ENCODE results near the gene CCL4.

CCL4 gene

DNA sequence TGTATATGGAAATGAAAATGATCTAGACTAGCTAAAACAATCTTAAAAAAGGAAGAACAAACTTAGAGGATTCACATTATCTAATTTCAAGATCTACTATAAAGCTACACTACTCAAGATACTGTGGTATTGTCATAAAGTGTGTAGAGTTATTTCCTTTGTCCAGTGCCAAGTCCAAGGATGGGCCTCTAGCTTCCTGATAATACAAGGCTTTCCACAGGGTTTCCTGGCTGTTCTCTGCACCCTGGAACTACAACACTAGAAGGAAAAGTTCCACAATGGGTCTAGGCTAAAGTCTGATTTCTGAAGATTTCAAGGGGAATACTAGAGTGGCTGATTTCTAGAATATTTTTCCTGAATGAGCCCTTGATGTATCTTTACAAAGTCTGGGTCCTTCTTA, 38.6 kb downstream of the CCL4 start:
- no peak for TF ChIP-seq ZNF274 (IDR thresholded peaks at IDR 0.05; ENCODE audit: low read depth, low read length)
- H3K4me3 ChIP-seq (ENCODE audit: low read length): no peak overlapping the region

DNA sequence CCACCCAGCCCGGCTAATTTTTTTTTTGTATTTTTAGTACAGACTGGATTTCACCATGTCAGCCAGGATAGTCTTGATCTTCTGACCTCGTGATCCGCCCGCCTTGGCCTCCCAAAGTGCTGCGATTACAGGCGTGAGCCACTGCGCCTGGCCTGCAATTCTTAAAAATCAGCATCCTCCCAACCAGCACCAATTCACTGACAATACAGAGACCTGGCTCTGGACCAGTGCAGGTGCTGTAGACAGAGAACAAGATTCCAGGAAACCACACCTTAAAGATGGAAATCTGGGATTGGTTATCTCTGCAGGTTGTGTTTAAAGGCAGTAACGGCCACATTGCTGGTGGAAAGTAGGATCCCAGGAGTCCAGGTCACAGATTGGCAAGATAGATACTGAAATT, 39.2 kb downstream of the CCL4 start:
- TF ChIP-seq ZNF274 (IDR thresholded peaks at IDR 0.05; ENCODE audit: low read depth, low read length): no peak
- no peak overlapping the region for H3K4me3 ChIP-seq (ENCODE audit: low read length)

DNA sequence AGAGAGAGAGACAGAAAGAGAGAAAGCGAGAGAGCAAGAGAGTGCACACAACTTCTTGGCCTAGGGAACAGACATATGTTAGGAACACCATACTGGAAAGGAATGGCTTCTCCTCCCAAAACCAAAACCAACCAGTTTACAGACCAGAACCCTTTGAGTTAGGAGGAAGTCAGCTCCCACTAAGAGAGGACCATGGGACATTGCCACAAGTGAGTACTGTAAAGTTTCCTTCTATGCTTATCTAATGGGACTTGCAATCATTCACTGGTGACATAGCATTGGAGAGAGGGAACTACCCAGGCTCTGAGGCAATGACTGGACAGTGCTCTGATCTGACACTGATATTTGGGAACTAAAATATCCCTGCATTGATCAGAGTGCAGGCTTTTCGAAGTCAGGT, 40.4 kb downstream of the CCL4 start:
- H3K4me3 ChIP-seq (ENCODE audit: low read length): no peak overlapping the region
- no peak for TF ChIP-seq ZNF274 (IDR thresholded peaks at IDR 0.05; ENCODE audit: low read depth, low read length)

DNA sequence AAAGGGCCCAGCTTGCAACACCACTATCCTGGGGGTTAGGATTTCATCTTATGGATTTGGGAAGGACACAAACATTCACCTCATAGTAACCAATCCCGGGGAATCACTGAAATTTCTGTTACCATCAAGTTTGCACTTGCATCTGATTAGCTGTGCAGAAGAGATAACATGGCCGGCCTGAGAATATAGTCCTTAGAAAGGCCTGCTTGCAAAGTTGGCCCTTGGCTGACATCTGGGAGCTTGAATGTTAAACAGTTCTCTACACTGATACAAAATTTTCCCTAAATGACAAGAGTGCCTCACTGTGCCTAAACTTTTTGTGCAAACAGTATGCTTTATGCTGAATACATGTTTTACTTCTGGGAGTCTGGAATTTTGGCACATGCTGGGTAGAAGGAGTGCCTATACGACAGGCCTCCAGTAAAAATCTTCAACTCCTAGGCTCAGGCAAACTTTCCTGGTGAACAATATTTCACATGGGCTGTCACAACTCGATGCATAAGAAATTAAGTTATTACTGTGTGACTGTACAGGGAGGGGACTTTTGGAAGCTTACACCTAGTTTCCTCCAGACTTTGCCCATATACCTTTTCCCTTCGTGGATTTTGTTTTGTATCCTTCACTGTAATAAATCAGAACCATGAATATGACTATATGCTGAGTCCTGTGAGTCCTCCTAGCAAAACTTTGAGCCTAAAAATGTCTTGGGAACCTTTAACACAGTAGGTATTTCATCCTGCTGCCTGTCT, 41.5 kb downstream of the CCL4 start:
- no peak for TF ChIP-seq ZNF274 (IDR thresholded peaks at IDR 0.05; ENCODE audit: low read depth, low read length)
- no peak overlapping the region for H3K4me3 ChIP-seq (ENCODE audit: low read length)

DNA sequence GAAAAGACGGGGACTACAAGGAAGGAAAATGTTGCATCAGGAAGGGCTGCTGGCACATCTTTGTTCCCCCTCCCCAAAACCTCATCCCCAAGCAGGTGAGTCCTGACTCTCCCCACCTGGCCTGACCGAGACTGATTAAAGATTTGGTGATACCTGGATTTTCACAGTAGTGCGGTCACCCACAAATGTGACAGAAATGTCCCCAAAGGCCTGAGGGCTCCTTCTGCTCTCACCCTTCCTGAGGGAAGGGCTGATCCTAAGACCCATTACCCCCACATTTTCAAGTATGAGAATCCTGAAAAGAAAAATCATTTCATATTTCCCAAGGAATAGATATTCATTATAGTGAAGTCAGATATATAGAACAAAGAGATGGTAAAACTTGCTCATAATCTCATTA, 44.0 kb downstream of the CCL4 start:
- no peak for TF ChIP-seq ZNF274 (IDR thresholded peaks at IDR 0.05; ENCODE audit: low read depth, low read length)
- no peak overlapping the region for H3K4me3 ChIP-seq (ENCODE audit: low read length)

DNA sequence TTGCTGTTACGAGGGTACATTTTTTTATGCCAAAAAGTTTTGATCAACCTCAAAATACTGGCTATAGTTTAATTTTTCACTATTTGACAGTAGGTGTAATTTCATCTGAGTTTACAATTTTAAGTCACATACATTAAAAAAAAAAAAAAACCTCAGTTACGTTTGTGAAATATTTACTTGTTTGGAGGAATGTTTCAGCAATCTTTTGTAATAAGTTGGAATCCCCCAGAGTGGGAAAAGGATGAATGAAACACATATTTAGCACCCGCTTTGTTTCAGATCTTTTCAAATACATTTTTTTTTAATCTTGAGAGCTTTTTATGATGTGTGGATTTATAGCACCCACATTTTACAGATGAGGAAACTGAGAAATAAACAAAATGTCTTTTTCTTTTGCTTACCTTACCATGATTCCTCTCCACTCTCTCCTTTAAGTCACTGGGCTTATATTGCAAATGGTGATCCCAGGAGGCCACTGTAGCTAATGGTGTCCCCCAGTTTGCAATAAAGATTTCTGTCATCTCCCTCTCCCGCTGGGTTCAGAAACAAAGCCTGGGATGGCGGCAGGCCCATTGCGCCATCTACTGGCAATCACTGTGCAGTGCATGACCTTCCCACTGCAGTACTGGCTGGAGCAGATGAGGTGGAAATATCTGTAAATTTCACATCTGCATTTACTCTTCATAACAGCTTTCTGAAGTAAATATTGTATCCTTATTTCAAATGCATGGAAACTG, 45.1 kb downstream of the CCL4 start:
- H3K4me3 ChIP-seq (ENCODE audit: low read length): no peak overlapping the region
- TF ChIP-seq ZNF274 (IDR thresholded peaks at IDR 0.05; ENCODE audit: low read depth, low read length): no peak

DNA sequence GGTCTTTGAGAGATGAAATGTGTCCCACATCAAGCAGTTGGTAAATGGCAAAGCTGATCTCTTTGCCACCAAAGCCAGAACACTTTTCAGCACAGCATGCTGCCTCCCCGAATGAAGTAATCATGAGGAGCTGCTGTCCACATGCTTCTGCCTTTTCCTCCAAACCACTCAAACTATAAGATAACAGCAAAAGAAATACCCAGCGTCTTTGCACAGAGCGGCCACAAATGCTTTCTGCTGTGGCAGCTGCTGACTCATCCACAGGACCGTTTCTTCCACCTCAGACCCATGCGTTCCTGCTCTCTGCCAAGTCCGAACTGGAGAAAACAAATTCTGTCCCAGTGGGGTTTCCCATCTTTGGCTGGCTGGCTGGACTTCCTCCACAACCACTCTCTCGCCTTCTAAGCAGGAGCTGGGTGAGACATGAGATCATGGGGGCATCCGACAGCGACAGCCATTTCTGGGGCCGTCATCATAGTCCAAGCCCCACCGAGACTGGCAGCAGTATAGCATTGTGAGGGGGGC, 45.7 kb downstream of the CCL4 start:
- no peak overlapping the region for H3K4me3 ChIP-seq (ENCODE audit: low read length)
- no peak for TF ChIP-seq ZNF274 (IDR thresholded peaks at IDR 0.05; ENCODE audit: low read depth, low read length)

DNA sequence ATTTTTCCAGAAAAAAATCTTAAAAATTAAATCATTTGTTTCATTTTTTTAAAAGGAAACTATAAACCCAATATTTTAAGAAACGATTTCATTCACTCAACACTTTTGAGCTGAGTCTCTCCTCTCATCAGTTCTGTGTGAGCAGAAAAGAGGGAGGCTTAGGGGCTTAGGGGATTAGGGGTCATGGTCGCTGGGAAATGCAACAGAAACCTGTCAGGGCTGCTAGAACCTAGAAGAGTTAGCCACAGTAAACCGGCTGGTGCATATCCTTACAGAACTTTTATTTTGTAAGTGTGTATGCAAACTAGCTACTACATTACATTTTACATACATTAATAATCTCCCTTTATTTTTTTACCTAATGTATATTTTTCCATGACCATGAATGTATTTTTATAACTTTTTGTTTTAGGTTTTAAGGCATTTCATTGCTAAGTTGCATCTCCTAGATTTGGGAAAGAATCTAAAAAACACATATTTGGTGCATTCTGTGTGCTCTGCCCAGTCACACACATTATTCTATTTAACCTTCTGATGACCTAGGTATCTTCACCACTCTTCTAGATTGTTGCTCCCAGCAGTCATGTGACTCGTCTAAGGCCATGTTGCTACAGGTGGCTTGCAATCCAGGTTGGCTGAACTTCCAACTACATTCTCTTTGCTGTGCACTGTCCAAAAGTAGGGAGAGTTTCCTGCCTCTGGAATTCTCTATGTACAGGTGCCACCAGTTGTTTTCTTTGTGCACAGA, 48.4 kb downstream of the CCL4 start:
- no peak for TF ChIP-seq ZNF274 (IDR thresholded peaks at IDR 0.05; ENCODE audit: low read depth, low read length)
- H3K4me3 ChIP-seq (ENCODE audit: low read length): no peak overlapping the region

DNA sequence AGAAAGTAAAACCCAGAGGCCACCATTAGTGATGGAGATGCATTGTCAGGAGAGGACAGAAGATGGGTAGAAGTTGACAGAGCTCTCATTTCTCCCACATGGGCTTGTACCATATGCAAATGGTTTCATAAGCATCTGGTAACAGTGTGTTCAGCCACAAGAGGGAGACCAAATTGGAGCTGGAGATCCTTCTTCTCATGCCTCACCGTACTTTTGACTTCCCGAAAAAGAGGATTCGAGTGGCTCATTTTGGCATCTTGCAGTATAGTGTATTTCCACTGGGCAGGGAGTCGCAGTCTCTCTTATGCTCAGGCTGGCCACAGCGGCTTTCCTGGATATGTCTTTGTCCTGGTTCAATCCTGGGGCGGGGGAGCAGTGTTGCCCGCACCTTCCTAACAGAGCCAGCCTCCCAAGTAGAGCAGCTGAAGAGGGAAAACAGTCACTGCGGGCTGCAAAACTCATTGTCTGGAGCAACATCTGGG, 49.1 kb downstream of the CCL4 start:
- H3K4me3 ChIP-seq (ENCODE audit: low read length): no peak overlapping the region
- no peak for TF ChIP-seq ZNF274 (IDR thresholded peaks at IDR 0.05; ENCODE audit: low read depth, low read length)

DNA sequence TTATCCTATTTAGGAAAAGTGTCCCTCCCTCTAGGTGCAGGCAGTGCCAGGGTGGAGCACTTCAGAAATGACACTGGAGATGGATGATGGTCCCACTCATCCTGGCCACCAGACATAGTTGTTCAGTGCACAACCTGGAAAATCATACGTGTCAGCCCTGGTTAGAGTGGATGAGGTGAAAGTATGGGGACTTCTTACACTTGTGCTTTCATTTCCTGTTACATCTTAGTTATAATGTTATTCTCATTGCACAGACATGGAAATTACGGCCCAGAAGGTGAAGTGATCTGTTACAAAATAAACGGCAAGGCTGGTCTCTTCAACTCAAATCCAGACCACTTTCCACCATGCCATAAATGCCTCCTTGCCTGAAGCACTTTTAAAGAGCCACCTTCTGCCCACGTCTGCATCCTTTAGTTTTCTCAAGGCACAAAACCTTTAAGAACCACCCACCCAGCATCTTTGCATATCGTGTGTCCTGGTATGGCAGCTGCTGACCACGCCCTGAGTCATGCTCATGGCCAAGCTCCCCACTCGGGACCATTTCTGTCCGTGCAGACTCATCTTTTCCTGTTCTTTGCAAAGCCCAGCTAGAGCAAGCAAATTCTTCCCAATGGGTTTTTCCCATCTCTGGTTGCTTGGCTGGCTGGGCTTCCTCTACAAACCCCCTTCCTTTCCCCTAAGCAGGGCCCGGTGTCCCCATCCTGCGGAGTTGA, 50.4 kb downstream of the CCL4 start:
- no peak for TF ChIP-seq ZNF274 (IDR thresholded peaks at IDR 0.05; ENCODE audit: low read depth, low read length)
- no peak overlapping the region for H3K4me3 ChIP-seq (ENCODE audit: low read length)

Data from GM08714 (cell line).